ENCODE results near the gene CDH13.

The CDH13 gene

GRCh38 chr16:83789642-83790401, 1163.1 kb downstream of the CDH13 start:
- H3K4me3 ChIP-seq (replicated peaks; ENCODE audit: low read depth, low read length), result no peak overlapping the region
- TF ChIP-seq CTCF (IDR thresholded peaks at IDR 0.05; ENCODE audit: low read length, missing control alignments), result no peak
- DNase-seq (ENCODE audit: low read depth), result no peak

DNA sequence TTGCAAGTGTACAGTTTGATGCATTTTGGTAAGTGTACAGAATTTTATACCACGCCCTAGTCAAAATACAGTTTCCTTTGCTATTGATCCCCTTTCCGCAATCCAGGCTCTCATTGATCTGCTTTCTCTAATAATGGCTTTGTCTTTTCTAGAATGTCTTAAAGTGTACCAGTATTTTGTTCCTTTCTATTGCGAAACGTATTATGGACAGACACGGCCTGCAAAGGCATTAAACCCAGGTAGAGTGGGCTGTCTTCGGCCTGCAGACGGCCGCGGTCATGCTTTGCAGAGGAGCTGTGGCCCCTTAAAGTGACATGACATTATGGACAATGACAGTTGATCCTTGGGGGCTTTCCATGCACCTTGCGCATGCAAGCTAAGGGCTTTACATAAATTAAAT, 1165.1 kb downstream of the CDH13 start:
- TF ChIP-seq CTCF (IDR thresholded peaks at IDR 0.05; ENCODE audit: low read length, missing control alignments), result no peak

GRCh38 chr16:83792391-83792790, 1165.6 kb downstream of the CDH13 start:
- DNase-seq (ENCODE audit: low read depth), result no peak
- no peak for TF ChIP-seq CTCF (IDR thresholded peaks at IDR 0.05; ENCODE audit: low read length, missing control alignments)
- H3K4me3 ChIP-seq (replicated peaks; ENCODE audit: low read depth, low read length), result no peak overlapping the region

More for the DNA sequence above, 1165.1 kb downstream of the CDH13 start:
- H3K4me3 ChIP-seq (replicated peaks; ENCODE audit: low read depth, low read length), result no peak overlapping the region
- no peak for DNase-seq (ENCODE audit: low read depth)

DNA sequence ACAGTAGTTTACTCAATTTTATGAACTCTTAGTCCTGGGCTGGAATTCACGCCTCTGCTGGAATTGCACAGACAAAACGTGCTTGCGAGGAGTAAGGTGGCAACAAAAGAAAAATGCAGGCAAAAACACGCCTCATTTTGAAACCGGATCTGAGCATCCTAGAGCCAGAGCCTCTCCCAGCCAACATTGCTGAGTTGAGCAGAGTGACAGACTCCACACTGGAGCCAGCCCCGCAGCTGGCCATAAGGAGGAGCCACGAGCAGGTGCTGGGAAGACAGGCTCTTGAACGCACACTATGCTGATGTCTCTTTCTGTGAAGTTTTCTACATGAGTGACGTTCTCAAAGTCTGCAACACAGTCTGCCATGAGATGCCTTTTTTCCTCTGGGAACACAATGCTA, 1166.4 kb downstream of the CDH13 start:
- H3K4me3 ChIP-seq (replicated peaks; ENCODE audit: low read depth, low read length), result no peak overlapping the region
- DNase-seq (ENCODE audit: low read depth), result no peak
- no peak for TF ChIP-seq CTCF (IDR thresholded peaks at IDR 0.05; ENCODE audit: low read length, missing control alignments)

- no peak for TF ChIP-seq CTCF (IDR thresholded peaks at IDR 0.05; ENCODE audit: low read length, missing control alignments)
- DNase-seq (ENCODE audit: low read depth), result no peak
- H3K4me3 ChIP-seq (replicated peaks; ENCODE audit: low read depth, low read length), result no peak overlapping the region
These were observed 1168.2 kb downstream of the CDH13 start for GRCh38 chr16:83794860-83795554.

DNA sequence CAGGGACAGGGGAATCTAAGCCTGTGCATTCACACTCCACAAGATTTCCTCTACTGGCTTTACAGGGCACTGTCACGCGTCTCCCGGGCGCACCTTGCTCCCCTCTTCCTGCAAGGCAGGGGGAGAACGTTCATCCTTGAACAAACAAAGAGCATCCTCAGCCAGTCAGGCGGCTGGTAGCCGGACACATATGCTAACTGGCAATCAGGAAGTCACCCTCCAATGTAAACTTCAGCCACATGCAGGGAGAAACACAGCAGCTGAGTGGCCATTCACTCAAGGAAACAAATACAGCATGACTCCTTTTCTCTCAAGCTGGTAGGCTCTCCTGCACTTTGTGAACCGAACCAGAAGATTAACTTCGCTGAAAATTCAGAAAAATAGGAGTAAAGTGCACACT, 1170.2 kb downstream of the CDH13 start:
- no peak for DNase-seq (ENCODE audit: low read depth)
- no peak overlapping the region for H3K4me3 ChIP-seq (replicated peaks; ENCODE audit: low read depth, low read length)
- no peak for TF ChIP-seq CTCF (IDR thresholded peaks at IDR 0.05; ENCODE audit: low read length, missing control alignments)

Data from fibroblast of pulmonary artery (primary cell).